ENCODE measurements around the gene MAPK14. TPM values are rescaled to one million over a fixed set of nuclear protein-coding genes. Genes with fewer than 3 reads are reported as not detected.

The MAPK14 gene
- total and polyA plus RNA-seq, 2 donors (not counting 3 experiments of a cell fraction or from before 2014, with no cell fraction given), result 33.3 to 54.1 TPM

GRCh38 chr6:36138667-36139066, 111.1 kb downstream of the MAPK14 start:
- H3K27ac ChIP-seq (ENCODE audit: insufficient read depth, low read depth, low read length), result no peak overlapping the region
- DNase-seq (ENCODE audit: low read depth, low spot score), result no peak
- ChIA-PET POLR2A (no interaction called here), CTCF (interaction anchor here (0.8 to 2.5 kb wide), 14 partner anchors 12 to 248 kb away, joined by 3 to 11 read pairs (median 3); no protein-coding TSS in a partner anchor)
- intact Hi-C loops (cut with micrococcal nuclease), result no loop called here
- TF ChIP-seq CTCF (IDR thresholded peaks at IDR 0.05; ENCODE audit: extremely low read depth in 1 of 2, insufficient read depth in 1 of 2, low read depth in 1 of 2, low read length in 2 of 2) (no peak), MAX (IDR thresholded peaks at IDR 0.05; ENCODE audit: insufficient read depth, insufficient read length) (no peak), POLR2AphosphoS5 (IDR thresholded peaks at IDR 0.05; ENCODE audit: insufficient read depth, low read depth, low read length) (no peak), FOS (IDR thresholded peaks at IDR 0.05; ENCODE audit: borderline replicate concordance, insufficient read depth, low read length) (no peak), GATA2 (IDR thresholded peaks at IDR 0.05; ENCODE audit: insufficient read depth, insufficient read length, low read depth, low read length) (no peak), POLR2A (IDR thresholded peaks at IDR 0.05; ENCODE audit: low read depth, low read length) (no peak), MYC (IDR thresholded peaks at IDR 0.05; ENCODE audit: low read depth, low read length) (no peak), JUN (IDR thresholded peaks at IDR 0.05; ENCODE audit: borderline replicate concordance, insufficient read depth, insufficient read length, low read depth) (no peak), EZH2 (IDR thresholded peaks at IDR 0.05; ENCODE audit: borderline replicate concordance, low read depth, low read length, severe bottlenecking) (no peak)
- no TSS peak for BruUV-seq (replicated peaks)
- no peak overlapping the region for H3K4me3 ChIP-seq (replicated peaks in 1 of 3; ENCODE audit: insufficient read depth in 1 of 3, low read depth in 1 of 3, low read length in 3 of 3)
- no peaks in the 10 kb centered on the region for H4K20me1 ChIP-seq (replicated peaks; ENCODE audit: control insufficient read depth, extremely low read depth, insufficient read depth, low read length)
- no peaks in the 10 kb centered on the region for H3K9me1 ChIP-seq (replicated peaks; ENCODE audit: control insufficient read depth, extremely low read depth, insufficient read depth, low read length)
- no peak overlapping the region for H3K9ac ChIP-seq (replicated peaks; ENCODE audit: extremely low read depth, insufficient read depth, low read length)
- H3K27me3 ChIP-seq (ENCODE audit: control insufficient read depth in 2 of 2, insufficient read depth in 2 of 2, low read length in 2 of 2), result no peaks in the 10 kb centered on the region
- no peaks in the 10 kb centered on the region for H3K9me3 ChIP-seq (replicated peaks; ENCODE audit: control insufficient read depth, insufficient read depth, low read length)
- H3K79me2 ChIP-seq (ENCODE audit: control insufficient read depth, insufficient read depth, low read length), result no peaks in the 10 kb centered on the region
- no peaks in the 10 kb centered on the region for H3K4me1 ChIP-seq (ENCODE audit: control insufficient read depth, extremely low read depth, insufficient read depth, low read length)
- H2AFZ ChIP-seq (ENCODE audit: low read depth, low read length), result no peak overlapping the region
- dilution Hi-C loops (cut with MboI; ENCODE audit: extremely low pct_ligation_motif_present, low sequenced_read_pairs), result no loop called here
- FAIRE-seq, result no peak
- H3K36me3 ChIP-seq (ENCODE audit: control insufficient read depth in 2 of 2, extremely low read depth in 1 of 2, insufficient read depth in 2 of 2, low read length in 2 of 2), result no peaks in the 10 kb centered on the region
- no peak overlapping the region for H3K4me2 ChIP-seq (ENCODE audit: insufficient read depth, low read length)
